NCI-H187 treated with DMSO at 0.1 percent for 48 hours (cell line): Measurements from ENCODE around the gene CCDC134.

Experiments used
- DNase-seq: peaks from one replicate; lab custom pipeline; 2025; lab: John Stamatoyannopoulos, UW

Gene CCDC134

GRCh38 chr22:41787331-41787730 is 13.1 kb upstream of the CCDC134 start:
- DNase-seq = no peak

GRCh38 chr22:41793871-41794270 is 6.6 kb upstream of the CCDC134 start:
- DNase-seq = no peak

- no peak for DNase-seq
These were observed 1.7 kb upstream of the CCDC134 start for GRCh38 chr22:41798736-41799135.

GRCh38 chr22:41799486-41800347 is 762 bp upstream of the CCDC134 start:
- no peak for DNase-seq

- no peak for DNase-seq
These were observed 804 bp downstream of the CCDC134 start for GRCh38 chr22:41801147-41801819.

GRCh38 chr22:41801886-41802285 is 1.4 kb downstream of the CCDC134 start:
- DNase-seq = no peak

GRCh38 chr22:41805639-41806038 is 5.2 kb downstream of the CCDC134 start:
- DNase-seq = no peak

- DNase-seq = no peak
These were observed 7.9 kb downstream of the CCDC134 start for GRCh38 chr22:41808400-41808799.

GRCh38 chr22:41810022-41810421 is 9.5 kb downstream of the CCDC134 start:
- DNase-seq = no peak

- DNase-seq = no peak
These were observed 12.5 kb downstream of the CCDC134 start for GRCh38 chr22:41812805-41813545.

GRCh38 chr22:41813726-41814410 is 13.4 kb downstream of the CCDC134 start:
- no peak for DNase-seq

- no peak for DNase-seq
These were observed 15.2 kb downstream of the CCDC134 start for GRCh38 chr22:41815716-41816115.

GRCh38 chr22:41816241-41816640 is 15.8 kb downstream of the CCDC134 start:
- no peak for DNase-seq

- no peak for DNase-seq
These were observed 16.4 kb downstream of the CCDC134 start for GRCh38 chr22:41816871-41817270.

GRCh38 chr22:41818011-41818410 is 17.5 kb downstream of the CCDC134 start:
- DNase-seq = no peak

GRCh38 chr22:41818596-41818995 is 18.1 kb downstream of the CCDC134 start:
- no peak for DNase-seq

- DNase-seq = no peak
These were observed 18.8 kb downstream of the CCDC134 start for GRCh38 chr22:41819257-41819656.

GRCh38 chr22:41820447-41820846 is 20.0 kb downstream of the CCDC134 start:
- DNase-seq = no peak

- no peak for DNase-seq
These were observed 21.2 kb downstream of the CCDC134 start for GRCh38 chr22:41821471-41822316.

GRCh38 chr22:41822317-41823057 is 22.0 kb downstream of the CCDC134 start:
- no peak for DNase-seq
